ENCODE measurements around the gene HMCN2. TPM values are rescaled to one million over a fixed set of nuclear protein-coding genes. Genes with fewer than 3 reads are reported as not detected.
A peak's percentile ranks its signal among the peaks of the same experiment; 100 is the strongest.

HMCN2 gene
- total and polyA plus RNA-seq, 4 donors = 0.24 to 1.8 (median 0.29) TPM

DNA sequence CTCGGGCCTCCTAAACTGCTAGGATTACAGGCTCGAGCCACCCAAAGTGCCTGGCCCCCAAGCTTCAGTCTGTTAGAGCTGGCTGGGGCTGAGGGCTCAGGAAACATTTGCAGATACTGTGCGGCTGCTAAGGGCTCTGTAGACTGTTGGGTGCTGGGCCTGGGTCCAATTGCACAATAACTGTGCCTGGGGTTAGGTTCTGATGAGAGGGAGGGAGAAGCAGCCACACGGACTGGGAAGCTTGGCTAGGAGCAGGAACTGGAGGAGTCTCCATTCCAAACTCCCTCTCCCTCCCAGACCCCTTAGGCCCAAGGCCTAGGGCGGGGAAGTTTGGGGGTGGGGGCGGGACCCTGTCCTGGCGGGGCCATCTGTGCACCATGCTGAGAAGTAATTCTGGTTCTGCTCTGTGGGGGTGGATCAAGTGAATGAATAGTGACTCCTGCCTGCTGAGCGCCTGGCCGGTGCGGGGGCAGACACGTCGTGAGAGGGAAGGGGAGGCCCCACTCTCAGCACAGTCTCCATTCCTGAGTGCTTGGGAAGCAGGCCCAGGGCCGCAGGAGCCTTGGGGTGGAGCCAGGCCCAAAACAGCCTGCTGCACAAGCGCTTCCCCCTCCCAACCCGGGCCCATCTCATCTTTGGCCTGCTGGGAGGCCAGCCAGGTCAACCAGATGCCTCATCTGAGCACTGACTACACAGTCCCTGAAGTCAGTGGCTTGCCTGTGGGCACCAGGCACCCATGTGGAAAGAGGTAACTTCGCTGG lies 180.7 kb downstream of the HMCN2 start (continued):
- TF ChIP-seq, protein P1, sequence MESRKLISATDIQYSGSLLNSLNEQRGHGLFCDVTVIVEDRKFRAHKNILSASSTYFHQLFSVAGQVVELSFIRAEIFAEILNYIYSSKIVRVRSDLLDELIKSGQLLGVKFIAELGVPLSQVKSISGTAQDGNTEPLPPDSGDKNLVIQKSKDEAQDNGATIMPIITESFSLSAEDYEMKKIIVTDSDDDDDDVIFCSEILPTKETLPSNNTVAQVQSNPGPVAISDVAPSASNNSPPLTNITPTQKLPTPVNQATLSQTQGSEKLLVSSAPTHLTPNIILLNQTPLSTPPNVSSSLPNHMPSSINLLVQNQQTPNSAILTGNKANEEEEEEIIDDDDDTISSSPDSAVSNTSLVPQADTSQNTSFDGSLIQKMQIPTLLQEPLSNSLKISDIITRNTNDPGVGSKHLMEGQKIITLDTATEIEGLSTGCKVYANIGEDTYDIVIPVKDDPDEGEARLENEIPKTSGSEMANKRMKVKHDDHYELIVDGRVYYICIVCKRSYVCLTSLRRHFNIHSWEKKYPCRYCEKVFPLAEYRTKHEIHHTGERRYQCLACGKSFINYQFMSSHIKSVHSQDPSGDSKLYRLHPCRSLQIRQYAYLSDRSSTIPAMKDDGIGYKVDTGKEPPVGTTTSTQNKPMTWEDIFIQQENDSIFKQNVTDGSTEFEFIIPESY (IDR thresholded peaks at IDR 0.05) = no peak

DNA sequence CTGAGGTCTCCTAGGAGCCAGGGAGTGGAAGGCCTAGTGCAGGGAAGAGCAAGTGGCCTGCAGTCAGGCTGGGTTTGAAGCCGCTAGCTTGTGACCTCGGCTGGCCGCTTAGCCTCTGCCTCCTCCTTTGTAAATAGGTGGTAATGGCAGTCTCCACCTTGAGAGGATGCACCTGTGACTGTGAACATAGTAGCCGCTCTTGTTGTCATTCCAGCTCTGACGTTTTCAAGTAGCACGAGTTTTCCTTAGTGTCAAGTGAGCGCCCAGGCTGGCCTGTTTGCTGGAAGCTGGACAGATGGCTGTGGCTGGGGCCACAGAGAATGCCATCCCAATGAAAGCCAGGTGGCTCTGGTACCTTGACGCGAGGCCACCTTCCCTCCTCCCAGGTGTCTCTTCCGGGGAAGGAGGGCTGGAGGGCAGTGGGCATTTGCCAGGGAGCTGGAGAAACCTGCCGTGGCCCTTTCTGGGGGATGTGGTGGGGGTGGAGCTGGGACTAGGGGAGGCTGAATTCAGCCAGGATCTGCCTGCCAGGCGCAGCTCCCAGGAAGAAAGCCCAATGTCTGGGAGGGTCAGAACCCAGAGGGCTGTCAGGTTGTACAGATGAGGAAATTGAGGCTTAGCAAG lies 181.7 kb downstream of the HMCN2 start:
- Histone ChIP-seq H3K9me3 (ENCODE audit: control insufficient read depth in 4 of 4, low read length in 3 of 4) (no peaks in the 10 kb centered on the region), H3K4me1 (ENCODE audit: control insufficient read depth in 4 of 4, insufficient read depth in 4 of 4, low read length in 3 of 4) (peaks cover 34 to 84% (median 72%) of the 10 kb centered on the region in 4 donors), H3K27me3 (ENCODE audit: control insufficient read depth in 4 of 4, insufficient read depth in 4 of 4, low read length in 3 of 4) (no peaks in the 10 kb centered on the region), H3K36me3 (ENCODE audit: control insufficient read depth in 4 of 4, insufficient read depth in 3 of 4, low read depth in 1 of 4, low read length in 3 of 4) (no peaks in the 10 kb centered on the region), H3K27ac (ENCODE audit: low read depth in 1 of 2, low read length in 2 of 2) (peak overlapping the region; percentile 91 to 94), H3K9ac (ENCODE audit: low read depth in 1 of 2, low read length in 2 of 2) (peak overlapping the region; percentile 42 to 91), H3K4me3 (ENCODE audit: low read depth in 1 of 3, low read length in 3 of 3) (peak overlapping the region; percentile 9 to 80 (median 76))
- 46% methylated on average over 12 of the region's 12 CpGs for WGBS
- no peak for TF ChIP-seq JUND (IDR thresholded peaks at IDR 0.05)
- DNase-seq (ENCODE audit: low spot score) = no peak

DNA sequence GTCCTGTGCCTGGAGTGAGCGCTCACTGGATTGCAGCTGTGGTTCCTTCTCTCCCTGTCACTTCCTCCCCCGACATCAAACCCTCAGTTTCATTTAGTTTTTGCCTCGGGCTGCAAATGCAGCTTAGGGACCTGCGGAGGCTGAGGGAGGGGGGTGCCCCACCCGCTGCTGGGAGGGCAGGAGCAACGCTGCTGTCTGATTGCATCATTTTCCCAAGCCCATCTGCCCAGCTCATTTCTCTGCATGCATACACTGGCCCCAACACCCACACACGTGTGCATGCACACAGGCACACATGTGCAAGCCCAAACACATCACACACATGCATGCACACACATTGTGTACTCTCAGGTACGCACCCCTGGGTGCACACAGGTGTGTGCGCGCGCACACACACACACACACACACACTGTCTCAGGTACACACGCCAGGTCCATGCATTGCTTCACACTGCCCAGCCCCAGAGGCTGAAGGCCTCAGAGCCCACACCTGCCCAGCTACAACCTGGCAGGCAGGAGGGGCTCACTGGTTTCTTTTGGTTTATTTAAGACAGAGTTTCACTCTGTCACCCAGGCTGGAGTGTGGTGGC lies 182.6 kb downstream of the HMCN2 start:
- Histone ChIP-seq H3K9ac (ENCODE audit: low read depth in 1 of 2, low read length in 2 of 2) (peak overlapping the region in 1 of 2 donors; percentile 91), H3K4me1 (ENCODE audit: control insufficient read depth in 4 of 4, insufficient read depth in 4 of 4, low read length in 3 of 4) (peaks cover 33 to 89% (median 76%) of the 10 kb centered on the region in 4 donors), H3K9me3 (ENCODE audit: control insufficient read depth in 4 of 4, low read length in 3 of 4) (no peaks in the 10 kb centered on the region), H3K27ac (ENCODE audit: low read depth in 1 of 2, low read length in 2 of 2) (peak overlapping the region; percentile 91 to 94), H3K4me3 (ENCODE audit: low read depth in 1 of 3, low read length in 3 of 3) (peak overlapping the region in 1 of 3 donors; percentile 76), H3K27me3 (ENCODE audit: control insufficient read depth in 4 of 4, insufficient read depth in 4 of 4, low read length in 3 of 4) (no peaks in the 10 kb centered on the region), H3K36me3 (ENCODE audit: control insufficient read depth in 4 of 4, insufficient read depth in 3 of 4, low read depth in 1 of 4, low read length in 3 of 4) (no peaks in the 10 kb centered on the region)
- TF ChIP-seq RXRA (IDR thresholded peaks at IDR 0.05) = peak in 1 of 2 donors; percentile 32
- TF ChIP-seq, protein P2, sequence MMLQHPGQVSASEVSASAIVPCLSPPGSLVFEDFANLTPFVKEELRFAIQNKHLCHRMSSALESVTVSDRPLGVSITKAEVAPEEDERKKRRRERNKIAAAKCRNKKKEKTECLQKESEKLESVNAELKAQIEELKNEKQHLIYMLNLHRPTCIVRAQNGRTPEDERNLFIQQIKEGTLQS (IDR thresholded peaks at IDR 0.05) = peak; percentile 72
- TF ChIP-seq SP1 (IDR thresholded peaks at IDR 0.05) = peak; percentile 4
- TF ChIP-seq GABPA (IDR thresholded peaks at IDR 0.05 in 1 of 2, conservative IDR thresholded peaks at IDR 0.05 in 1 of 2) = no peak
- TF ChIP-seq, protein P3, sequence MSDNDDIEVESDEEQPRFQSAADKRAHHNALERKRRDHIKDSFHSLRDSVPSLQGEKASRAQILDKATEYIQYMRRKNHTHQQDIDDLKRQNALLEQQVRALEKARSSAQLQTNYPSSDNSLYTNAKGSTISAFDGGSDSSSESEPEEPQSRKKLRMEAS (IDR thresholded peaks at IDR 0.05) = no peak
- TF ChIP-seq HNF4A (conservative IDR thresholded peaks at IDR 0.05) = peak in 1 of 2 donors; percentile 8
- 40% methylated on average over 12 of the region's 12 CpGs for WGBS
- DNase-seq (ENCODE audit: low spot score) = no peak

DNA sequence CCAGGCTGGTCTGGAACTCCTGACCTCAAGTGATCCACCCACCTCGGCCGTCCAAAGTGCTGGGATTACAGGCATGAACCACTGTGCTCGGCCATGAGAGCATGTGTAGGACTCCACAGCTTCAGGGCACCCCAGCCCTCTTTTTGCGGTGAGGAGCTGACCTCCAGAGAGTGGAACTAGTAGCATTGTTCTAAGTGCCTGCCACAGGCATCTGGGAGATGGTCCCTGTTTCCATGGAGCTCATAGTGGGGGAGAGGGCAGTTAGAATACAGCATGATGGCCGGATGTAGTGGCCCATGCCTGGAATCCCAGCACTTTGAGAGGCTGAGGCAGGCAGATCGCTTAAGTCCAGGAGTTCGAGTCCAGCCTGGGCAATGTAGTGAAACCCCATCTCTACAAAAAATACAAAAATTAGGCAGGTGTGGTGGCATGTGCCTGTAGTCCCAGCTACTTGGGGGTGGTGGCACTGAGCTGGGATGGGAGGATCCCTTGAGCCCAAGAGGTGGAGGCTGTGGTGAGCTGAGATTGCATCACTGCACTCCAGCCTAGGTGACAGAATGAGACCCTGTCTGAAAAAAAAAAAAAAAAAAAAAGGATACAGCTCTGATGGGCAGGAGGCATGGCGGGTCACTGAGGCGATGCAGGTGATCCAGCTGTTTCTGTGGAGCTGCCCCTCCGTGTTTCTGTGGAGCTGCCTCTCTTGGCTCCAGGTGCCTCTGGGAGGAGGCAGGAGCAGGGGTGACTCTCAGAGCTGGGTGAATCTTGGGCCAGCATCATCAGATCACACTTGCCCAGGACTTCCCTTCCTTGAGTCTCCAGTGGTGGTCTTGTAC lies 183.4 kb downstream of the HMCN2 start:
- DNase-seq (ENCODE audit: low spot score) = no peak
- TF ChIP-seq, protein P2 (IDR thresholded peaks at IDR 0.05) = no peak
- TF ChIP-seq NR2F2 (IDR thresholded peaks at IDR 0.05) (no peak), RXRA (IDR thresholded peaks at IDR 0.05) (no peak), FOXA2 (IDR thresholded peaks at IDR 0.05) (no peak), RAD21 (IDR thresholded peaks at IDR 0.05) (no peak), SP1 (IDR thresholded peaks at IDR 0.05) (no peak), JUND (IDR thresholded peaks at IDR 0.05) (no peak), EGR1 (IDR thresholded peaks at IDR 0.05; ENCODE audit: low read depth in 2 of 2) (no peak), FOXA1 (IDR thresholded peaks at IDR 0.05) (no peak), HNF4A (conservative IDR thresholded peaks at IDR 0.05) (no peak), YY1 (IDR thresholded peaks at IDR 0.05) (no peak)
- TF ChIP-seq, protein P3 (IDR thresholded peaks at IDR 0.05) = no peak
- TF ChIP-seq, protein P1 (IDR thresholded peaks at IDR 0.05) = no peak

More for the DNA sequence above, 183.4 kb downstream of the HMCN2 start:
- peaks cover 33 to 84% (median 71%) of the 10 kb centered on the region in 4 donors for H3K4me1 ChIP-seq (ENCODE audit: control insufficient read depth in 4 of 4, insufficient read depth in 4 of 4, low read length in 3 of 4)
- no peaks in the 10 kb centered on the region for H3K27me3 ChIP-seq (ENCODE audit: control insufficient read depth in 4 of 4, insufficient read depth in 4 of 4, low read length in 3 of 4)
- 71% methylated on average over 10 of the region's 10 CpGs for WGBS
- no peak overlapping the region for H3K4me3 ChIP-seq (ENCODE audit: low read depth in 1 of 3, low read length in 3 of 3)
- peak overlapping the region in 1 of 2 donors; percentile 72 for H3K27ac ChIP-seq (ENCODE audit: low read depth in 1 of 2, low read length in 2 of 2)
- no peaks in the 10 kb centered on the region for H3K9me3 ChIP-seq (ENCODE audit: control insufficient read depth in 4 of 4, low read length in 3 of 4)
- H3K36me3 ChIP-seq (ENCODE audit: control insufficient read depth in 4 of 4, insufficient read depth in 3 of 4, low read depth in 1 of 4, low read length in 3 of 4) = no peaks in the 10 kb centered on the region
- H3K9ac ChIP-seq (ENCODE audit: low read depth in 1 of 2, low read length in 2 of 2) = no peak overlapping the region

Measured in liver (tissue), 9 donors.